ENCODE results near the gene PGGHG. TPM values are rescaled to one million over a fixed set of nuclear protein-coding genes. Genes with fewer than 3 reads are reported as not detected.

The PGGHG gene
- polyA plus RNA-seq, 1 donor (not counting 4 experiments of a cell fraction or from before 2014, with no cell fraction given) = 4.3 TPM

GRCh38 chr11:336659-337198 lies 47.8 kb downstream of the PGGHG start:
- no peak overlapping the region for H2AFZ ChIP-seq (ENCODE audit: control insufficient read depth, low read length)
- H3K9me3 ChIP-seq (ENCODE audit: control insufficient read depth, low read depth, low read length) = peaks cover 2% of the 10 kb centered on the region
- no peak overlapping the region for H3K4me2 ChIP-seq (ENCODE audit: control insufficient read depth, extremely low read depth, insufficient read depth, low read depth, low read length)
- no peaks in the 10 kb centered on the region for H4K20me1 ChIP-seq (ENCODE audit: control insufficient read depth, extremely low read depth, insufficient read depth, low read length)
- H3K4me3 ChIP-seq (ENCODE audit: control insufficient read depth in 2 of 3, extremely low read depth in 1 of 3, insufficient read depth in 2 of 3, low read depth in 1 of 3, low read length in 3 of 3) = no peak overlapping the region
- H3K79me2 ChIP-seq (ENCODE audit: control insufficient read depth, insufficient read depth, low read length) = no peaks in the 10 kb centered on the region
- dilution Hi-C loops (cut with MboI; ENCODE audit: extremely low pct_ligation_motif_present, low sequenced_read_pairs) = no loop called here
- H3K36me3 ChIP-seq (ENCODE audit: control insufficient read depth in 2 of 2, extremely low read depth in 1 of 2, insufficient read depth in 2 of 2, low read length in 2 of 2) = no peaks in the 10 kb centered on the region
- no peak for TF ChIP-seq EZH2 (IDR thresholded peaks at IDR 0.05; ENCODE audit: low read length)
- TF ChIP-seq CTCF (optimal IDR thresholded peaks at IDR 0.05 in 1 of 3, IDR thresholded peaks at IDR 0.05 in 1 of 3, conservative IDR thresholded peaks at IDR 0.05 in 1 of 3; ENCODE audit: extremely low read depth in 1 of 3, insufficient read depth in 2 of 3, low read length in 3 of 3) = no peak
- DNase-seq (ENCODE audit: low read depth, low spot score) = no peak
- H3K9me1 ChIP-seq (ENCODE audit: control insufficient read depth, extremely low read depth, insufficient read depth, low read length) = no peaks in the 10 kb centered on the region
- FAIRE-seq = no peak
- no peak overlapping the region for H3K27ac ChIP-seq (ENCODE audit: control insufficient read depth, insufficient read depth, low read length)
- peaks cover 4% of the 10 kb centered on the region for H3K27me3 ChIP-seq (ENCODE audit: control insufficient read depth, extremely low read depth, insufficient read depth, low read length)
- peaks cover 3% of the 10 kb centered on the region for H3K4me1 ChIP-seq (ENCODE audit: control insufficient read depth, extremely low read depth, insufficient read depth, low read length)
- H3K9ac ChIP-seq (ENCODE audit: control insufficient read depth, extremely low read depth, insufficient read depth, low read length) = no peak overlapping the region

GRCh38 chr11:337711-338110 lies 48.8 kb downstream of the PGGHG start:
- H3K36me3 ChIP-seq (ENCODE audit: control insufficient read depth in 2 of 2, extremely low read depth in 1 of 2, insufficient read depth in 2 of 2, low read length in 2 of 2) = no peaks in the 10 kb centered on the region
- H3K9me3 ChIP-seq (ENCODE audit: control insufficient read depth, low read depth, low read length) = peaks cover 2% of the 10 kb centered on the region
- no peak for DNase-seq (ENCODE audit: low read depth, low spot score)
- no peak for FAIRE-seq
- H3K4me3 ChIP-seq (ENCODE audit: control insufficient read depth in 2 of 3, extremely low read depth in 1 of 3, insufficient read depth in 2 of 3, low read depth in 1 of 3, low read length in 3 of 3) = no peak overlapping the region
- peaks cover 4% of the 10 kb centered on the region for H3K27me3 ChIP-seq (ENCODE audit: control insufficient read depth, extremely low read depth, insufficient read depth, low read length)
- H2AFZ ChIP-seq (ENCODE audit: control insufficient read depth, low read length) = no peak overlapping the region
- H3K4me2 ChIP-seq (ENCODE audit: control insufficient read depth, extremely low read depth, insufficient read depth, low read depth, low read length) = no peak overlapping the region
- no peaks in the 10 kb centered on the region for H4K20me1 ChIP-seq (ENCODE audit: control insufficient read depth, extremely low read depth, insufficient read depth, low read length)
- H3K9me1 ChIP-seq (ENCODE audit: control insufficient read depth, extremely low read depth, insufficient read depth, low read length) = no peaks in the 10 kb centered on the region
- TF ChIP-seq EZH2 (IDR thresholded peaks at IDR 0.05; ENCODE audit: low read length) (no peak), CTCF (optimal IDR thresholded peaks at IDR 0.05 in 1 of 3, IDR thresholded peaks at IDR 0.05 in 1 of 3, conservative IDR thresholded peaks at IDR 0.05 in 1 of 3; ENCODE audit: extremely low read depth in 1 of 3, insufficient read depth in 2 of 3, low read length in 3 of 3) (no peak)
- H3K9ac ChIP-seq (ENCODE audit: control insufficient read depth, extremely low read depth, insufficient read depth, low read length) = no peak overlapping the region
- H3K27ac ChIP-seq (ENCODE audit: control insufficient read depth, insufficient read depth, low read length) = no peak overlapping the region
- H3K4me1 ChIP-seq (ENCODE audit: control insufficient read depth, extremely low read depth, insufficient read depth, low read length) = peaks cover 3% of the 10 kb centered on the region
- dilution Hi-C loops (cut with MboI; ENCODE audit: extremely low pct_ligation_motif_present, low sequenced_read_pairs) = no loop called here
- no peaks in the 10 kb centered on the region for H3K79me2 ChIP-seq (ENCODE audit: control insufficient read depth, insufficient read depth, low read length)

Measured in keratinocyte (primary cell).